NT2/D1 (cell line): ENCODE measurements around the gene RBMS3.

Source experiments
- DNase-seq: peaks from one replicate; pipeline ENCODE4 v3.0.0-alpha.2; 2011; ENCODE audit warnings: low read depth, low spot score
- H3K27me3 ChIP-seq: 2 replicates; pipeline ENCODE4 v1.6.0; 2011; ENCODE audit warnings: mild to moderate bottlenecking; ENCODE audit not compliant: insufficient read length, insufficient read depth
- H3K36me3 ChIP-seq: 2 replicates; pipeline ENCODE4 v1.6.1; 2011; ENCODE audit warnings: mild to moderate bottlenecking, low read length, mixed read lengths; ENCODE audit not compliant: insufficient read depth, insufficient read length
- H3K4me1 ChIP-seq: 2 replicates; pipeline ENCODE4 v1.5.1; 2011; ENCODE audit not compliant: insufficient read depth, insufficient read length
- H3K4me3 ChIP-seq: 2 replicates; pipeline ENCODE4 v1.5.1; 2011; ENCODE audit warnings: low read depth; ENCODE audit not compliant: insufficient read length
- H3K9ac ChIP-seq: 2 replicates; pipeline ENCODE4 v1.6.0; 2011; ENCODE audit warnings: low read depth; ENCODE audit not compliant: insufficient read length
- H3K9me3 ChIP-seq: 2 replicates; pipeline ENCODE4 v1.5.1; 2011; ENCODE audit warnings: mild to moderate bottlenecking, low read length; ENCODE audit not compliant: insufficient read depth
- SUZ12 ChIP-seq: IDR thresholded peaks from 2 replicates; pipeline ENCODE4 v1.6.1; 2011; ENCODE audit not compliant: insufficient read length, insufficient read depth; ENCODE audit errors: extremely low read depth
- YY1 ChIP-seq: IDR thresholded peaks from 2 replicates; pipeline ENCODE4 v1.6.1; 2011; ENCODE audit not compliant: insufficient read length, insufficient read depth
- ZNF274 ChIP-seq: IDR thresholded peaks from 2 replicates; pipeline ENCODE4 v1.6.1; 2011; ENCODE audit warnings: mild to moderate bottlenecking, low read depth, low read length

Gene RBMS3

GRCh38 chr3:30002797-30003196 lies 721.9 kb downstream of the RBMS3 start:
- DNase-seq: no peak
- TF ChIP-seq SUZ12 (no peak), YY1 (no peak), ZNF274 (no peak)
- no peak overlapping the region for H3K4me3 ChIP-seq
- H3K4me1 ChIP-seq: no peaks in the 10 kb centered on the region
- H3K9me3 ChIP-seq: no peaks in the 10 kb centered on the region
- H3K27me3 ChIP-seq: no peaks in the 10 kb centered on the region
- no peak overlapping the region for H3K9ac ChIP-seq
- H3K36me3 ChIP-seq: no peaks in the 10 kb centered on the region

DNA sequence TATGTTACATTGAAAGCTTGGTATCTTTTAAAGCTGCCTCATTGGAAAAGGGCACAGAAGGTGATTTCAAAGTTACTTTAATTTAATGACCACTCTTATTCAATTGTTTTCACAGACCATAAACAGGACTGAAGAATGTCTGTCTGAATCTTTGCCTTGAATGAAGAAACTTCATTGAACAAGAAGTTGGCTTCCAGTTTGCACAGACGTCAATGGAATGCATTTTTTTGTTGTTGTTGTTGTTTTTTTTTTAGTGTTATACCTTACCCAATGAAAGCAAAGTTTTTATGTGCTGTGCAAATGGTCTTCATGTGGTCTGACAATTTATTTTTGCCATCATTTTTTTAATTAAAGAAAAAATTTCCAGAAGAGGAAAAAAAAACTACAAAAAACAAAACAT lies 722.9 kb downstream of the RBMS3 start:
- H3K36me3 ChIP-seq: no peaks in the 10 kb centered on the region
- no peak for DNase-seq
- TF ChIP-seq SUZ12 (no peak), ZNF274 (no peak), YY1 (no peak)
- no peak overlapping the region for H3K9ac ChIP-seq
- H3K27me3 ChIP-seq: no peaks in the 10 kb centered on the region
- H3K4me1 ChIP-seq: no peaks in the 10 kb centered on the region
- no peak overlapping the region for H3K4me3 ChIP-seq
- no peaks in the 10 kb centered on the region for H3K9me3 ChIP-seq

DNA sequence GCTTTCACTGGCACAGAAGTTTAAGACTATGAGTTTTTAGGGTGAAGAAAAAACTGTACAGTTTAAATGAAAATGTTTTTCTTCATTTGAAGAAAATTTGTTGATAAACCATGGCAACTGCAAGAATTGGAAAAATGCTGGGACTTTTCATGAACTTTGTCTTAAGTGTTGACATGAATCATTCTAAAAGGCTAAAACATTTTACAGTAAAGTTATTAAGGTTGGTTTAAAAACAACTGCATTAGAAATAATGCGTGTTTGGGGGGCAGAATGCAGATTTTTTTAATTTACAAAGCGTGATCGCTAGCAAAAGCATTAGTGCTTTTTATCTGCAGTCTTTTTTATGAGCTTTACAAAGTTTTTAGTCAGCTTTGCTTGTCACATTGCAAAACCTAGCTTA lies 723.6 kb downstream of the RBMS3 start:
- no peak for TF ChIP-seq YY1
- no peak for TF ChIP-seq SUZ12
- TF ChIP-seq ZNF274: no peak
- DNase-seq: no peak

DNA sequence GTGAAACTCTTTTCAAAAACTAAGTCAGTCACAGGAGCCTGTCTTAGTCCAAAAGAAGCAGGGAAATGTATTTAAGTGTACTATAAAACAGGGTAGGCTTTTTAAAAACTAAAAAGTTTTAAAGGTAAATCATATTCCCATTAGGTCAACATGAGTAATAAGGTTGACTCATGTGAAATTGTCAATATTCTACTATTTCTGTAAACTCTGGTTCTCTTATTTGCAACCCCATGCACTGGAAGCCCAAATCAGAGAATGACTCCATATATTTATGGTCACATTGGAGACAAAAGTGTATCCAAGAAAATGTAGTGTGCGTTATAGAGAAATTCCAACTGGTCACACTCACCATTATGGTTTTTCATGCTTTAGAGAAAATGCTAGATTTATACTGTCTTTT lies 725.2 kb downstream of the RBMS3 start:
- Histone ChIP-seq H3K4me3 (no peak overlapping the region), H3K36me3 (no peaks in the 10 kb centered on the region), H3K27me3 (no peaks in the 10 kb centered on the region), H3K9ac (no peak overlapping the region), H3K4me1 (no peaks in the 10 kb centered on the region), H3K9me3 (no peaks in the 10 kb centered on the region)
- TF ChIP-seq ZNF274 (no peak), SUZ12 (no peak), YY1 (no peak)
- DNase-seq: no peak

More for the DNA sequence above, 723.6 kb downstream of the RBMS3 start:
- Histone ChIP-seq H3K4me1 (no peaks in the 10 kb centered on the region), H3K4me3 (no peak overlapping the region), H3K36me3 (no peaks in the 10 kb centered on the region), H3K9me3 (no peaks in the 10 kb centered on the region), H3K27me3 (no peaks in the 10 kb centered on the region), H3K9ac (no peak overlapping the region)

- no peak overlapping the region for H3K4me3 ChIP-seq
- TF ChIP-seq ZNF274 (no peak), SUZ12 (no peak), YY1 (no peak)
- H3K9ac ChIP-seq: no peak overlapping the region
- H3K9me3 ChIP-seq: no peaks in the 10 kb centered on the region
- H3K27me3 ChIP-seq: no peaks in the 10 kb centered on the region
- no peak for DNase-seq
- no peaks in the 10 kb centered on the region for H3K4me1 ChIP-seq
- no peaks in the 10 kb centered on the region for H3K36me3 ChIP-seq
Observed at GRCh38 chr3:30007668-30008067, 726.8 kb downstream of the RBMS3 start.

DNA sequence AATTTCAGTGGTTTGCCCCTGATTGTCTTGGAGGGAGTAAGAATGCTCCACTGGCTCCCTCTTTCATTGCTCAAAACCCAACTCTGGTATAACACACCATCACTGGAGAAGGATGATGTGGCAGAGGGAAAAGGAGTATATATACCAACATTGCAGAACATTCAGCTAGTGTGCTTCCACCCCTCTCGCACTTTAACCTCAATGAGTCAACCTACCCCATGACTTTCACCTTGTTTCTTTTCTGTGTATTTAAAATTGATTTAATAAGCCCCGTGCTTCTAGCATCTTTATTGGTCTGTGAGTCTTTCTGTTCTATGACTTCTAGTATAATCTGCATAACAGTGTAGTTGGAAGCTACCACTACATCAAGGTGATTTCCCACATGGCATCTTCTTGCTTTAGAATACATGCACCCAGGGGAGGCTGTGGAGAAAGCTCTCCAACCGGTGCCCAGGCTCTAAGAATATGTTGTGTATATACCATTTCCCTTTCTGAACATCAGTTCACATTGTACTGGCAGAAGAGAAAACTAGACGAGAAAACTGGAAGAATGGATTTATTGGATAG lies 730.4 kb downstream of the RBMS3 start:
- DNase-seq: no peak
- Histone ChIP-seq H3K4me1 (no peaks in the 10 kb centered on the region), H3K9me3 (no peaks in the 10 kb centered on the region), H3K27me3 (no peaks in the 10 kb centered on the region), H3K9ac (no peak overlapping the region), H3K4me3 (no peak overlapping the region), H3K36me3 (no peaks in the 10 kb centered on the region)
- TF ChIP-seq ZNF274 (no peak), SUZ12 (no peak), YY1 (no peak)

DNA sequence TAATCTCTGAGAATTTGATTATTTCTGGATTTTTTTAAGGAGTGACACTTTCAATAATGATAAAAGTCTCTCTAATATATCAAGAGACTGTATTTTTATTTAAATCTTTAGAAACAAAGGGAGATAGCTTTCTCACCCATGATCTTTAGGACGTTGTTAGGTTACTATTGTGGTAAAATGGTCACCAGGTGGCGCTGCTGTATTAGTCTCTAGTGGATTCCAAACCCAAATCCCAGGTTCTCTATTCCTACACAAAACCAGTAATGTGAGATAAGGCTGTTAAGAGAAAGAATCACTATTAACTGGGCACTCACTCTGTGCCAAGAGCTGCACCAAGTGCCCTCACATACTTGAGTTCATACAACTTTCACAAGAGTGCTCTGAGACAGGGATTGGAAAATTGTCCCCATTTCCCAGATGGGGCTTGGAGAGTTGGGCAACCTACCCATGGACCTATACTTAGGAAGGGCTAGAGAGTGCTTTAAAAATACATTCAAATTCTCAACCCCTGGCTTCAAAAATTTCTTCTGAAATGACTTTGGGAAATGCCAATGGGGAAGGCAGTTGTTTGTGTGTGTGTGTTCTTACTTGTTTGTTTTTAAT lies 732.2 kb downstream of the RBMS3 start:
- H3K36me3 ChIP-seq: no peaks in the 10 kb centered on the region
- H3K27me3 ChIP-seq: no peaks in the 10 kb centered on the region
- H3K4me1 ChIP-seq: no peaks in the 10 kb centered on the region
- no peak overlapping the region for H3K9ac ChIP-seq
- DNase-seq: peak; percentile 64
- TF ChIP-seq YY1 (no peak), SUZ12 (no peak)
- no peaks in the 10 kb centered on the region for H3K9me3 ChIP-seq
- H3K4me3 ChIP-seq: no peak overlapping the region
